Stimulated activated CD8-positive, alpha-beta memory T cell treated with anti-CD3 and anti-CD28 coated beads, Interleukin-4, amount 100 ng/mL, for 48 hours (primary cell): ENCODE results near the gene ZDHHC13.
A peak's percentile ranks its signal among the peaks of the same experiment; 100 is the strongest.

ENCODE experiments used
- DNase-seq: peaks from one replicate; pipeline ENCODE4 v3.0.0-alpha.2; 2020

Gene ZDHHC13, protein sequence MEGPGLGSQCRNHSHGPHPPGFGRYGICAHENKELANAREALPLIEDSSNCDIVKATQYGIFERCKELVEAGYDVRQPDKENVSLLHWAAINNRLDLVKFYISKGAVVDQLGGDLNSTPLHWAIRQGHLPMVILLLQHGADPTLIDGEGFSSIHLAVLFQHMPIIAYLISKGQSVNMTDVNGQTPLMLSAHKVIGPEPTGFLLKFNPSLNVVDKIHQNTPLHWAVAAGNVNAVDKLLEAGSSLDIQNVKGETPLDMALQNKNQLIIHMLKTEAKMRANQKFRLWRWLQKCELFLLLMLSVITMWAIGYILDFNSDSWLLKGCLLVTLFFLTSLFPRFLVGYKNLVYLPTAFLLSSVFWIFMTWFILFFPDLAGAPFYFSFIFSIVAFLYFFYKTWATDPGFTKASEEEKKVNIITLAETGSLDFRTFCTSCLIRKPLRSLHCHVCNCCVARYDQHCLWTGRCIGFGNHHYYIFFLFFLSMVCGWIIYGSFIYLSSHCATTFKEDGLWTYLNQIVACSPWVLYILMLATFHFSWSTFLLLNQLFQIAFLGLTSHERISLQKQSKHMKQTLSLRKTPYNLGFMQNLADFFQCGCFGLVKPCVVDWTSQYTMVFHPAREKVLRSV

GRCh38 chr11:19116971-19117759 lies at the start of gene ZDHHC13:
ZDHHC13 (plus strand) TSS chr11:19117168; CDS start chr11:19117250, 82 bp downstream.
- peak; percentile 98 for DNase-seq

DNA sequence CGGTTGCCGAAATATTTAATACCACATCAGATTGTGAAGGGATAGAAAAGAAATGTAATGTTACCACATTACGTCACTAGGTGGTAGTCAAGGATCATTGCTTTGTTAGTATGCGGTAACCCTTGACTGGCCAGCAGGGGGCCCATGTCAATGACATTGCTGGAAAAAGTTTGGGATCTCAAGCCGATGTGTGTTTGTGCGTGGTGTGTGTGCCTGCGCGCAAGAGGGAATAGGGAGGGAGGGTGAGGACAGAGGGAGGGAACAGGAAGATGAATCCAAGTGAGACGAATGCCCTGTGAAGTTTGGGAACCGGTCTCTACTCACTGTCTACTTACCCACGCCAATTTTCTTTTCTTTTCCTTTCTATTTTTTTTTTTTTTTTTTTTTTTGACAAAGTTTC lies 45.7 kb upstream of the ZDHHC13 start:
- DNase-seq = peak; percentile 72

DNA sequence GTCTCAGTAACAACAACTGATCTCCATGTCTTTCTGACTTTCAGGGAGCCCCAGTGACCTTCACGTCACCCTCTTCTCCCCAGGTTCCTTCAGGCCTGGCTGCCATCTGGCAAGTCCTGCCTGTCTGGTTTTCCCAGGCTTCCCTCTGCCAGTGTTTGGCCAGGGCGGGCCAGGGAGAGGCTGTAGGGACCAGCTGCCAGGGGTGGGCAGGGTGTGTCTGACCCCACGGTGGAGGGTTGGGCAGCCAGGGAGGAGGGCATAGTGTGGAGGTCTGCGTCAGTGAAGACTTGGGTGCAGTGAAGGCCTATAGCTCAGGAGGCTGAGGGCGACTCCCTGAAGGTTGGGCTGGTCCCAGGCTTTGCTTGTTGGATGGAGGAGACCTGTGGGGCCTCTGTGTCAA lies 44.5 kb upstream of the ZDHHC13 start:
- no peak for DNase-seq

DNA sequence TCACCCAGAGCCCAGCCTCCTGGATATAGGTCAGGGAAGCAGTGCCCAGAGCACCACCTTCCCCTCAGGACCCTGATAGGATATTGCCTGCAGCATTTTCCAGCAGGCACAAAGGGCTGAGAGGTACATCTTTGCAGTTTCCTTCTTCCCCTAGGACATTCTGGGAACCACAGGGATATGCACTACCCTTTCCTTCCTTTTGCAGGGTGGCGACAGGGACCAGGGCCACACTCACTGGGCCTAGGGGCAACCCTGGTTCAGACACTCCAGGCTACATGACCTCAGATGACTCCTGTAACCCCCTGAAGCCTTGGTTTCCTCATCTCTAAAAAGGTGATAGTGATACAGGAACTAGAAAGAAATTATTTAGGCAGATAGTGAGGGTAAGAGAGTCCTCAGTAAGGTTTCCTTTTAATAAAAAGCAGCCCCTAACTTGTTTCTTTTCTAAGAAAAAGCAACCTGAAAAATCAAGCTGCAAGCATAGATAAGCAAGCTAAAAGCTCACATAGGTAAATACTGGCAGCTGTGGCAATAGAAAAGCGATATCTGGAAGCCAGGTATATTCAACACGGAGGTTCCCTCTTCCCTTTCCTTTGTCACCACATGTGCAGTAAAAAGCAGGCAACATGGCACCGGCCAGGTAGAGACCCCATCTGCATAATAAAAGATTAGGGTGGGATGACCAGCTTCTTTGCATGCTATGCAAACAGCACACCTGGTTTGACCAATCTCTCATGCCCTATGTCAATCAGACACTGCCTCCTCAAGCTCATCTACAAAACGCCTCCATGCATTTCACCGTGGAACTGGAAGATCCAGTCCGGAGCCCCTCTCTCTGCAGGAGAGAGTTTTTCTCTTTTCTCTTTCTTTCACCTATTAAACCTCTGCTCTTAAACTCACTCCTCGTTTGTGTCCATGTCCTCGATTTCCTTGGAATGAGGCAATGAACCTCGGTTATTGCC lies 43.2 kb upstream of the ZDHHC13 start:
- DNase-seq = no peak

GRCh38 chr11:19075636-19076035 lies 41.3 kb upstream of the ZDHHC13 start:
- DNase-seq = no peak

GRCh38 chr11:19076744-19077589 lies 40.0 kb upstream of the ZDHHC13 start:
- DNase-seq = peak; percentile 83

- DNase-seq = no peak
Measured at GRCh38 chr11:19077965-19078364, 39.0 kb upstream of the ZDHHC13 start.

- DNase-seq = no peak
Measured at GRCh38 chr11:19079643-19080440, 37.1 kb upstream of the ZDHHC13 start.

- DNase-seq = no peak
Measured at GRCh38 chr11:19080579-19080993, 36.4 kb upstream of the ZDHHC13 start.

DNA sequence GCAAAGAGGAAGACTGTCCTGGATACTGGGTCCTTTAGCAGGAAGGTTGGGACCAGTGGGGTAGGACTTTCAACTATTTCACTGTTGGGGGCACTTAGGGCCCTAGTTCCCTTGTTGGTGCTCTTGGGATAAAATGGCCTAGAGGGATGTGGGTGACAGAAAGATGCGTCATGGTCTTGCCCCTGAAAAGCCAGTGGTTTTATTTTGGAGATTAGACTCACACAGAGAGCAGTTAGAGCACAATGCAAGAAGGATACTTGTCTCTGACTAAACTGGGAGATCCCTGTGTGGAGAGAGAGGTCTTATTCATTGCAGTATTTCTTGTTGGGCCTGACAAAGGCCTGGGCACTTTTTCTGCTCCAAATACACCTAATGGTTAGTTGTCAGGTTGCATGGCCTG lies 33.8 kb upstream of the ZDHHC13 start:
- DNase-seq = no peak

- DNase-seq = no peak
Measured at GRCh38 chr11:19084661-19085315, 32.2 kb upstream of the ZDHHC13 start.

GRCh38 chr11:19087658-19088057 lies 29.3 kb upstream of the ZDHHC13 start:
- no peak for DNase-seq

DNA sequence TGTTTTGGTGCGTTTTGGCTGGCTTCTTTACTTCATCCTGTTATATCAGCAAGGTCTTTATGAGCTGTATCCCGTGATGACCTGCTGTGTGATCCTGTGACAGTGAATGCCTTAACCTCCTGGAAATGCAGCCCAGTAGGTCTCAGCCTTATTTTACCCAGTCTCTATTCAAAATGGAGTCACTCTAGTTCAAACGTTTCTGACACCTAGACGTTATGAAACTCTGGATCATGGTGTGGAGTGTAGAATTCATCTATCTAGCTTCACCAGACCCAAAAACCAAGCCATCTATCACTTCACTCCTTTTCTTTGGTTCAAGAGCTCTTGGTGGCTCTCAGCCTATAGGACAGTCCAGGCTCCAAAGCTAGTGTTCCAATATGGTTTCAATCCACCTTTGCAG lies 28.2 kb upstream of the ZDHHC13 start:
- DNase-seq = no peak

GRCh38 chr11:19089421-19089820 lies 27.5 kb upstream of the ZDHHC13 start:
- DNase-seq = no peak

DNA sequence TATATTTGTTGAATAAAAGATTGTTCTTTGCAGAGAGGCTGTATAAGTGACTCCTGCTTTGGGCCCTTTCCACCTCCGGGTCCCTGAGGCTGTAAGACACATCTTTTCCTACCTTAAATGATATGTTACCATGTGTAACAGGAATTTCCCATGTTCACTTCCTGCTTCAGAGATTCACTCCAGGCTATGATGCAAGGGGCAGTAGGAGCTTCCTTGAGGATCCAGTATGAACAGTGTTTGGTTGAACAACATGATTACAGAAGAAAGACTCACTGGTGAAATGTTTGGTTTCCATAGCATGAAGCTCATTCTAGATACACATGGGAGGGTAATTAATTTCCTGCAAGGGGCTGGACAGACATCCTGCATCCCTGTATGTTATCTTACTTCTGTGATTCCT lies 25.6 kb upstream of the ZDHHC13 start:
- no peak for DNase-seq

DNA sequence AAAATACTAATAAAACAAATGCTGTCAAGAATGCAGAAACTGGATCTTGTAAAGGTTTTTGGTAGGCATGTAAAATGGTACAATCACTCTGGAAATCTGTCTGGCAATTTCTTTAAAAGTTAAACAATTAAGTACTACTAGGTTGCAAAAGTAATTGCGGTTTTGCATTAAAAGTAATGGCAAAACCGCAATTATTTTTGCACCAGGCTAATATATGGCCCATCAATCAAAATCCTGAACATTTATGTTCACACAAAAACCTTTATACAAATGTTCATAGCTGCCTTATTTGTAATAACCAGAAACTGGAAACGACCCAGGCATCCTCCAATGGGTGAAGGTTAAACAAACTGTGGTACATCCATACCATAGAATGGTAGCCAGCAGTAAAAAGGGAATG lies 24.6 kb upstream of the ZDHHC13 start:
- DNase-seq = no peak

GRCh38 chr11:19092850-19093249 lies 24.1 kb upstream of the ZDHHC13 start:
- DNase-seq = no peak

- DNase-seq = no peak
Measured at GRCh38 chr11:19093976-19094375, 23.0 kb upstream of the ZDHHC13 start.

- no peak for DNase-seq
Measured at GRCh38 chr11:19094859-19095258, 22.1 kb upstream of the ZDHHC13 start.

DNA sequence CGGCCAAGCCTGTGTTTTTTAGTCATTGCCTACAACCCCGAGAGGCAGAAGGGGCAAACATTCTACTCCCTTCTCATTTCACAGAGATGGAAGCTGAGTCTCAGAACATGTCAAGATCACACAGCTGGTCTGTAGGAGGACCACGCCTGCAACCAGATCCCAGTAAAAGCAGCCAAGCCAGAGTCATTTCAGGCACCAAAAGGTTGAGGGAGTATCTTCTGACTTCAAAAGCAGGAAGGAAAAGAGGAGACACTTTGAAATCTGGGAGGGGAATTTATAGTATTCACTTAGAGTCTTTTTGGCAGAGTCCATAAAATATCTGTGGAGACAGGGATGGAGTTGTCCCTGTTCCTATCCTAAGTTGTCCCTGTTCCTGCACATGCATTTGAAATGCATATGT lies 17.9 kb upstream of the ZDHHC13 start:
- no peak for DNase-seq
